ENCODE measurements around the gene SDCCAG8.

SDCCAG8 gene

DNA sequence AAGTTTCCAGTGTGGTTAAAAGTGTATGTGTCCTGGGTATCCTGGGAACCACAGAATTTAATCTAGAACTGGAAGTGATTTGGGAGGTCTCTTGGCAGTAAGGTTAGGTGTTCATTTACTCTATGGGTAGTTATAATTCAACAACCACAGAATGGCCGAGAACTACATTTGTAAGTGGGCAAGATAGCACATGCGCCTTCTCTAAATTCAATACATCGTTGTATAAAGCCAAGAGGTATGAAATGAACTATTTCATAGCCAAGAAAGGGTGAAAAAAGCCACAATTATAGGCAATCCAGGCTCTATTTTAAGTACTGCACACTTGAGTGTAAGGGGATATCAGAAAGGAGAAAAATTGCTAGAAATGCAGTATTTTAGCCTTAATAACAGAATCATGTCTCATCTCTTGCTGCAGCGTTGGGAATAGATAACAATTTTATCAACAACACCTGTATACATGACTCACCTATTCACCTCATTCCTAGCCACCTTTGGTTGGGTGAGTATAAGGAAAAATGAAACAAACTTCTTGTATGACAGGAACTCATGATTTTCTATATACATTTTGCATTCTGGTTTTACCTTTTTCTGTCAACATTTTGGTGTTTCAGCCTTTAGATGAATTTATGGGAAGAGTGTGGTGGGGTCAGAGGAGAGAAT, 4.5 kb downstream of the SDCCAG8 start:
- TF ChIP-seq, protein P1, sequence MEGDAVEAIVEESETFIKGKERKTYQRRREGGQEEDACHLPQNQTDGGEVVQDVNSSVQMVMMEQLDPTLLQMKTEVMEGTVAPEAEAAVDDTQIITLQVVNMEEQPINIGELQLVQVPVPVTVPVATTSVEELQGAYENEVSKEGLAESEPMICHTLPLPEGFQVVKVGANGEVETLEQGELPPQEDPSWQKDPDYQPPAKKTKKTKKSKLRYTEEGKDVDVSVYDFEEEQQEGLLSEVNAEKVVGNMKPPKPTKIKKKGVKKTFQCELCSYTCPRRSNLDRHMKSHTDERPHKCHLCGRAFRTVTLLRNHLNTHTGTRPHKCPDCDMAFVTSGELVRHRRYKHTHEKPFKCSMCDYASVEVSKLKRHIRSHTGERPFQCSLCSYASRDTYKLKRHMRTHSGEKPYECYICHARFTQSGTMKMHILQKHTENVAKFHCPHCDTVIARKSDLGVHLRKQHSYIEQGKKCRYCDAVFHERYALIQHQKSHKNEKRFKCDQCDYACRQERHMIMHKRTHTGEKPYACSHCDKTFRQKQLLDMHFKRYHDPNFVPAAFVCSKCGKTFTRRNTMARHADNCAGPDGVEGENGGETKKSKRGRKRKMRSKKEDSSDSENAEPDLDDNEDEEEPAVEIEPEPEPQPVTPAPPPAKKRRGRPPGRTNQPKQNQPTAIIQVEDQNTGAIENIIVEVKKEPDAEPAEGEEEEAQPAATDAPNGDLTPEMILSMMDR (IDR thresholded peaks at IDR 0.05; ENCODE audit: low read depth, low read length), result no peak
- TF ChIP-seq POLR2A (IDR thresholded peaks at IDR 0.05; ENCODE audit: extremely low read depth, insufficient read length) (no peak), MYC (IDR thresholded peaks at IDR 0.05; ENCODE audit: low read depth, low read length) (no peak)
- TF ChIP-seq, protein P2, sequence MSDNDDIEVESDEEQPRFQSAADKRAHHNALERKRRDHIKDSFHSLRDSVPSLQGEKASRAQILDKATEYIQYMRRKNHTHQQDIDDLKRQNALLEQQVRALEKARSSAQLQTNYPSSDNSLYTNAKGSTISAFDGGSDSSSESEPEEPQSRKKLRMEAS (IDR thresholded peaks at IDR 0.05; ENCODE audit: low read depth, low read length), result no peak
- H3K4me3 ChIP-seq (ENCODE audit: low read depth, low read length), result no peak overlapping the region
- DNase-seq (ENCODE audit: low read depth), result no peak

DNA sequence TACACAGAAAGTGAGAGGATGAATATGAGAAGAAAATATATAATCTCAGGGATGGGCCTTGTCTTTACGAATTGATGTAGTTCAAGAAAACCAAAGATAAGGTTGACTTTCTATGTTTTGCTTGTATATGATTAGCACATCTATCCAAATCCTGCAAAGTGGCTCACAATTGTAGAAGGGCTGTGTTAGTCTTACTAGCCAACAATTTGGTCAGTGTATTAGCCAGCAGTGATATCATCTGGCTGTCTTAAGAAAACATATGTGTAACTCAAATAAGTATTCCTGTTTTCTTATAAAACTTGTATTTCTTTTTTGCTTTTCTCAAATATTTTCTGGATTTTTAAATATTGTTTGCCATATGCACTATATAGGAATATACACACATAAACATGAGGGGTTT, 5.5 kb downstream of the SDCCAG8 start:
- TF ChIP-seq POLR2A (IDR thresholded peaks at IDR 0.05; ENCODE audit: extremely low read depth, insufficient read length) (no peak), MYC (IDR thresholded peaks at IDR 0.05; ENCODE audit: low read depth, low read length) (no peak)
- TF ChIP-seq, protein P2 (IDR thresholded peaks at IDR 0.05; ENCODE audit: low read depth, low read length), result no peak
- TF ChIP-seq, protein P1 (IDR thresholded peaks at IDR 0.05; ENCODE audit: low read depth, low read length), result no peak
- no peak for DNase-seq (ENCODE audit: low read depth)
- no peak overlapping the region for H3K4me3 ChIP-seq (ENCODE audit: low read depth, low read length)

DNA sequence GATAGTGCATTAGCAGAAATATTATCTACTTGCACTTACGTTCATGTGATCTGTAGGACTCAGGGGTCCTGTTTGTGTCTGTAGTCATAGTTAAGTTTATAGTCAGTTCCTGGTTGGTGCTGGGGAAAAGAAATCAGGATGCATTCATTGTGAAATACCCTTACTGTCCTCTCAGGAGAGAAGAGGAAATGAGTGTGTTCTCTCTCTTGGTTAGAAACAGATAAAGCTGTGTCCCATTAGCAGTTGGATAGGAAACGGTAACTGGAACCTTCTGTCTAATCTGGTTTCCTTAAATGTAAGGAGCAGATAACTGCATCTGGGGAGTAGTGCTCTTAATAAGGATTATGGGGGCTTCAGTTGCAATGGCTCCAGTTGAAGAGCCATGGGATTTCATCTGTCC, 8.9 kb downstream of the SDCCAG8 start:
- TF ChIP-seq MYC (IDR thresholded peaks at IDR 0.05; ENCODE audit: low read depth, low read length) (no peak; the same call in 1 of the 2 replicates), POLR2A (IDR thresholded peaks at IDR 0.05; ENCODE audit: extremely low read depth, insufficient read length) (no peak)
- TF ChIP-seq, protein P1 (IDR thresholded peaks at IDR 0.05; ENCODE audit: low read depth, low read length), result no peak
- TF ChIP-seq, protein P2 (IDR thresholded peaks at IDR 0.05; ENCODE audit: low read depth, low read length), result no peak
- peak; percentile 87 for DNase-seq (ENCODE audit: low read depth)
- H3K4me3 ChIP-seq (ENCODE audit: low read depth, low read length), result no peak overlapping the region

DNA sequence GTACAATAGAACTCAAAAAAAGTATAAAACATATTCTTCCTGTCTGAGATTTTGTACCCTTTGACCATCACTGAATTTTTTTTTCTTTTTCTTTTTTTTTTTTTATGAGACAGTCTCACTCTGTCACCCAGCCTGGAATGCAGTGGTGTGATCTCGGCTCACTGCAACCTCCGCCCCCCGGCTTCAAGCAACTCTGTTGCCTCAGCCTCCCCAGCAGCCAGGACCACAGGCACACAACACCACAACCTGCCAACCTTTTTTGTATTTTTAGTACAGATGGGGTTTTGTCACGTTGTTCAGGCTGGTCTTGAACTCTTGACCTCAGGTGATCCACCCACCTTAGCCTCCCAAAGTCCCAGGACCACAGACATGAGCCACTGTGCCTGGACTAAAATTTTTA, 10.4 kb downstream of the SDCCAG8 start:
- TF ChIP-seq MYC (IDR thresholded peaks at IDR 0.05; ENCODE audit: low read depth, low read length) (no peak), POLR2A (IDR thresholded peaks at IDR 0.05; ENCODE audit: extremely low read depth, insufficient read length) (no peak)
- TF ChIP-seq, protein P1 (IDR thresholded peaks at IDR 0.05; ENCODE audit: low read depth, low read length), result no peak
- TF ChIP-seq, protein P2 (IDR thresholded peaks at IDR 0.05; ENCODE audit: low read depth, low read length), result no peak
- no peak for DNase-seq (ENCODE audit: low read depth)
- H3K4me3 ChIP-seq (ENCODE audit: low read depth, low read length), result no peak overlapping the region

DNA sequence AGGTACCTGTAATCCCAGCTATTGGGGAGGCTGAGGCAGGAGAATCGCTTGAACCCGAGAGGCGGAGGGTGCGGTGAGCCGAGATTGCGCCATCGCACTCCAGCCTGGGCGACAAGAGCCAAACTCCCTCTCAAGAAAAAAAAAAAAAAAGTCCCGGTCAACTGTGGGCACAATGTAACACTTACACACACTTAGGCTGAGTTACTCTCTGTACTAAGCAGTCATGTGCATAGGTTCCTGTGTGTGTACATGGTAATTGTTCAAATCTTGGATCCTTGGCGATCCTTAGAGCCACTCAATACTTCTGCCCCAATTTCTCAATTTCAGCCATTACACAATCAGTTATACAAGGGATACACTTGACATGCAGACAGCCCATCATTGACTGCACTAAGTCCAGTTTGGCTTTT, 11.6 kb downstream of the SDCCAG8 start:
- H3K4me3 ChIP-seq (ENCODE audit: low read depth, low read length), result peak overlapping the region; percentile 52
- TF ChIP-seq, protein P2 (IDR thresholded peaks at IDR 0.05; ENCODE audit: low read depth, low read length), result no peak
- TF ChIP-seq MYC (IDR thresholded peaks at IDR 0.05; ENCODE audit: low read depth, low read length) (no peak), POLR2A (IDR thresholded peaks at IDR 0.05; ENCODE audit: extremely low read depth, insufficient read length) (no peak)
- TF ChIP-seq, protein P1 (IDR thresholded peaks at IDR 0.05; ENCODE audit: low read depth, low read length), result no peak
- peak; percentile 83 for DNase-seq (ENCODE audit: low read depth)
